ENCODE data around the gene AVEN.

AVEN gene

DNA sequence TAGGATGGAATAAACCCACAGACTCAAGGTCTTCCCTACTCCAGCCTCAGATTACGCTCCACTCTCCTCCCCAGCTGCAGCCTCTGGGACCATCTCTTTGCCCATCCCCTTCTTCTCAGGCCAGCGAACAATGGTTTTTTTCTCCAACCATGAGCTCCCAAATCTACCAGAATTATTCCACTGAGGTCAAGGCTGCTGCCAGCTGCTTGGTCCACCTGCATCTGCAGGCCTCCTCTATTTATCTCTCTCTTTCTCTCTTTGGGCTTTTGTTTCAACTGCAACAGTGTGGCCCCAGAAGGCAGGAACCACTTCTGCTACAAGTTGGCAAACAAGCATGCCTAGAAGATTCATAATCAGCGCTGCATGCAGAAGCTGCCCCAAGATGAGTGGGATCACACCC is 51.6 kb downstream of the AVEN start:
- H3K4me3 ChIP-seq (ENCODE audit: low read length), result no peak overlapping the region
- H3K27me3 ChIP-seq (ENCODE audit: control insufficient read depth, low read length), result no peaks in the 10 kb centered on the region
- no peaks in the 10 kb centered on the region for H3K4me1 ChIP-seq (ENCODE audit: control insufficient read depth, low read length)
- no peaks in the 10 kb centered on the region for H3F3A ChIP-seq (ENCODE audit: control insufficient read depth, insufficient read depth)
- H3K4me2 ChIP-seq (ENCODE audit: low read length), result no peak overlapping the region
- H4K20me1 ChIP-seq (ENCODE audit: control insufficient read depth, insufficient read depth, low read depth, low read length), result no peaks in the 10 kb centered on the region
- no peaks in the 10 kb centered on the region for H3K9me2 ChIP-seq (replicated peaks; ENCODE audit: control insufficient read depth, low read length)
- no peaks in the 10 kb centered on the region for H3K36me3 ChIP-seq (ENCODE audit: control insufficient read depth, low read length)
- no peaks in the 10 kb centered on the region for H3K79me2 ChIP-seq (ENCODE audit: control insufficient read depth, low read length)
- no peaks in the 10 kb centered on the region for H3K9me3 ChIP-seq (ENCODE audit: control insufficient read depth, insufficient read depth, low read length)
- H3K27ac ChIP-seq (ENCODE audit: low read depth, low read length), result no peak overlapping the region
- no peak for TF ChIP-seq EZH2phosphoT487 (IDR thresholded peaks at IDR 0.05; ENCODE audit: borderline replicate concordance, low read length)
- TF ChIP-seq, protein P1, sequence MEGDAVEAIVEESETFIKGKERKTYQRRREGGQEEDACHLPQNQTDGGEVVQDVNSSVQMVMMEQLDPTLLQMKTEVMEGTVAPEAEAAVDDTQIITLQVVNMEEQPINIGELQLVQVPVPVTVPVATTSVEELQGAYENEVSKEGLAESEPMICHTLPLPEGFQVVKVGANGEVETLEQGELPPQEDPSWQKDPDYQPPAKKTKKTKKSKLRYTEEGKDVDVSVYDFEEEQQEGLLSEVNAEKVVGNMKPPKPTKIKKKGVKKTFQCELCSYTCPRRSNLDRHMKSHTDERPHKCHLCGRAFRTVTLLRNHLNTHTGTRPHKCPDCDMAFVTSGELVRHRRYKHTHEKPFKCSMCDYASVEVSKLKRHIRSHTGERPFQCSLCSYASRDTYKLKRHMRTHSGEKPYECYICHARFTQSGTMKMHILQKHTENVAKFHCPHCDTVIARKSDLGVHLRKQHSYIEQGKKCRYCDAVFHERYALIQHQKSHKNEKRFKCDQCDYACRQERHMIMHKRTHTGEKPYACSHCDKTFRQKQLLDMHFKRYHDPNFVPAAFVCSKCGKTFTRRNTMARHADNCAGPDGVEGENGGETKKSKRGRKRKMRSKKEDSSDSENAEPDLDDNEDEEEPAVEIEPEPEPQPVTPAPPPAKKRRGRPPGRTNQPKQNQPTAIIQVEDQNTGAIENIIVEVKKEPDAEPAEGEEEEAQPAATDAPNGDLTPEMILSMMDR (IDR thresholded peaks at IDR 0.05; ENCODE audit: low read depth, low read length, poor library complexity, severe bottlenecking), result no peak

DNA sequence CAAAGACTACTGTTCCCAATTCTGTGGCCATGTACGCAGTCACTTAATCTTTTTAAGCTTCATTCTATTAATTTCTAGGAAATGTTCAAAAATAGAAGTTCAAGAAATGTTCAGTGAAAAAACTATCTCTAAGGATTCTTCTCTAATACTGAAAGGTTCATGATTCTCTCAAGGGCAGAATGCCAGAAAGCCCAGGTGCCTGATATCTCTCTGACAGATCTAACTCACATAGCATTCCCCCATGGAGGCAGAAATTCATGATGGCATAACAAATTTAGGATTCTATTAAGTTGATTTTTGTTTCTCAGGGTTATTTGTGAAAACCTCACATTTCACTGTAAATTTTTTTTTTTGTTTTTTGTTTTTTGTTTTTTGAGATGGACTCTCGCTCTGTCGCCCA is 53.3 kb downstream of the AVEN start:
- H3K4me3 ChIP-seq (ENCODE audit: low read length), result no peak overlapping the region
- no peaks in the 10 kb centered on the region for H4K20me1 ChIP-seq (ENCODE audit: control insufficient read depth, insufficient read depth, low read depth, low read length)
- TF ChIP-seq EZH2phosphoT487 (IDR thresholded peaks at IDR 0.05; ENCODE audit: borderline replicate concordance, low read length), result no peak
- TF ChIP-seq, protein P1 (IDR thresholded peaks at IDR 0.05; ENCODE audit: low read depth, low read length, poor library complexity, severe bottlenecking), result no peak
- no peaks in the 10 kb centered on the region for H3K79me2 ChIP-seq (ENCODE audit: control insufficient read depth, low read length)
- H3F3A ChIP-seq (ENCODE audit: control insufficient read depth, insufficient read depth), result no peaks in the 10 kb centered on the region
- H3K4me1 ChIP-seq (ENCODE audit: control insufficient read depth, low read length), result no peaks in the 10 kb centered on the region
- H3K36me3 ChIP-seq (ENCODE audit: control insufficient read depth, low read length), result no peaks in the 10 kb centered on the region
- no peaks in the 10 kb centered on the region for H3K9me2 ChIP-seq (replicated peaks; ENCODE audit: control insufficient read depth, low read length)
- no peaks in the 10 kb centered on the region for H3K27me3 ChIP-seq (ENCODE audit: control insufficient read depth, low read length)
- no peak overlapping the region for H3K27ac ChIP-seq (ENCODE audit: low read depth, low read length)
- no peak overlapping the region for H3K4me2 ChIP-seq (ENCODE audit: low read length)
- H3K9me3 ChIP-seq (ENCODE audit: control insufficient read depth, insufficient read depth, low read length), result no peaks in the 10 kb centered on the region

DNA sequence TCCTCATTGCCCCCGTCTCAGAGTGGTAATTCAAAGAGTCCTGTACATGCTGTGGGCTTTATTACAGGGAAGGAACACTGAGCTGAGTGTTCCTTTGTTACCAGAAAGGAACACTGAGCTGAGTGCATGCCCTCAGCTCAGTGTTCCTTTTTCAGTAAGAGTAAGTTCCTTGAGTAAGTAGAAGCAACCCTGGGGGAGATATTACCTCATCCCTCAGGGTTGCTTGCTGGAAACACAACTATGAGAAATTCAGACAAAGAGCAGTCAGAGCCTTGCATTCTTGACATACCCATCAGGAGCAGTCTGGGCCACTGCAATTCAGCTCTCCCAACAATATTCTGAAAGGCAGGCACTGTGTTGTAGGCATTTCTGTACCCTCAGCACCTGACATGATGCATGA is 53.7 kb downstream of the AVEN start:
- Histone ChIP-seq H3K27ac (ENCODE audit: low read depth, low read length) (no peak overlapping the region), H3K4me3 (ENCODE audit: low read length) (no peak overlapping the region), H3K36me3 (ENCODE audit: control insufficient read depth, low read length) (no peaks in the 10 kb centered on the region)

More for the DNA sequence above, 53.7 kb downstream of the AVEN start:
- TF ChIP-seq, protein P1 (IDR thresholded peaks at IDR 0.05; ENCODE audit: low read depth, low read length, poor library complexity, severe bottlenecking), result no peak
- no peak for TF ChIP-seq EZH2phosphoT487 (IDR thresholded peaks at IDR 0.05; ENCODE audit: borderline replicate concordance, low read length)
- H3K9me2 ChIP-seq (replicated peaks; ENCODE audit: control insufficient read depth, low read length), result no peaks in the 10 kb centered on the region
- no peaks in the 10 kb centered on the region for H3K4me1 ChIP-seq (ENCODE audit: control insufficient read depth, low read length)
- H4K20me1 ChIP-seq (ENCODE audit: control insufficient read depth, insufficient read depth, low read depth, low read length), result no peaks in the 10 kb centered on the region
- no peaks in the 10 kb centered on the region for H3F3A ChIP-seq (ENCODE audit: control insufficient read depth, insufficient read depth)
- H3K9me3 ChIP-seq (ENCODE audit: control insufficient read depth, insufficient read depth, low read length), result no peaks in the 10 kb centered on the region
- H3K27me3 ChIP-seq (ENCODE audit: control insufficient read depth, low read length), result no peaks in the 10 kb centered on the region
- H3K4me2 ChIP-seq (ENCODE audit: low read length), result no peak overlapping the region
- H3K79me2 ChIP-seq (ENCODE audit: control insufficient read depth, low read length), result no peaks in the 10 kb centered on the region
